Astrocyte of the cerebellum (primary cell): Measurements from ENCODE around the gene SMPD3.

ENCODE experiments used
- DNase-seq: peaks from one replicate; pipeline ENCODE4 v3.0.0-alpha.2; 2011; ENCODE audit warnings: low read depth
- H3K4me3 ChIP-seq: 2 replicates; pipeline ENCODE4 v1.5.1; 2011; ENCODE audit warnings: mild to moderate bottlenecking, low read depth, low read length, moderate library complexity
- in situ Hi-C: cut with HindIII; loops from 2 replicates; pipeline ENCODE4 v1.10.0; 2017; ENCODE audit warnings: low sequenced_read_pairs
- TF ChIP-seq, protein P1 (sequence below): IDR thresholded peaks from 2 replicates; pipeline ENCODE4 v1.5.1; 2012; ENCODE audit warnings: low read length, low read depth, moderate library complexity, mild to moderate bottlenecking; ENCODE audit errors: missing control alignments

Gene SMPD3

DNA sequence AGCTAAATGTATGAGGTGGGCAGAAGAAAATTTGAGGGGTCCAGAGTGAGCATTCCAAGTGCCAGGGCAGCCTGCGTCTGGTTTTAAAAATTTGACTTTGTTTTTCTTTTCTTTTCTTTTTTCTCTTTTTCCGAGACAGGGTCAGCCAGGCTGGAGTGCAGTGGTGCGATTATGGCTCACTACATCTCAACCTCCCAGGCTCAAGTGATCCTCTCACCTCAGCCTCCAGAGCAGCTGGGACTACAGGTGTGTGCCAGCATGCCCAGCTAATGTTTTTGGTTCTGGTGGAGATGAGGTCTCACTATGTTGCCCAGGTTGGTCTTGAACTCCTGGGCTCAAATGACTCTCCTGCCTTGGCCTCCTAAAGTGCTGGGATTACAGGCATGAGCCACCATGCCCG, 15.6 kb downstream of the SMPD3 start:
- no peak for DNase-seq
- in situ Hi-C loops = no loop called here
- TF ChIP-seq, protein P1, sequence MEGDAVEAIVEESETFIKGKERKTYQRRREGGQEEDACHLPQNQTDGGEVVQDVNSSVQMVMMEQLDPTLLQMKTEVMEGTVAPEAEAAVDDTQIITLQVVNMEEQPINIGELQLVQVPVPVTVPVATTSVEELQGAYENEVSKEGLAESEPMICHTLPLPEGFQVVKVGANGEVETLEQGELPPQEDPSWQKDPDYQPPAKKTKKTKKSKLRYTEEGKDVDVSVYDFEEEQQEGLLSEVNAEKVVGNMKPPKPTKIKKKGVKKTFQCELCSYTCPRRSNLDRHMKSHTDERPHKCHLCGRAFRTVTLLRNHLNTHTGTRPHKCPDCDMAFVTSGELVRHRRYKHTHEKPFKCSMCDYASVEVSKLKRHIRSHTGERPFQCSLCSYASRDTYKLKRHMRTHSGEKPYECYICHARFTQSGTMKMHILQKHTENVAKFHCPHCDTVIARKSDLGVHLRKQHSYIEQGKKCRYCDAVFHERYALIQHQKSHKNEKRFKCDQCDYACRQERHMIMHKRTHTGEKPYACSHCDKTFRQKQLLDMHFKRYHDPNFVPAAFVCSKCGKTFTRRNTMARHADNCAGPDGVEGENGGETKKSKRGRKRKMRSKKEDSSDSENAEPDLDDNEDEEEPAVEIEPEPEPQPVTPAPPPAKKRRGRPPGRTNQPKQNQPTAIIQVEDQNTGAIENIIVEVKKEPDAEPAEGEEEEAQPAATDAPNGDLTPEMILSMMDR = no peak
- no peak overlapping the region for H3K4me3 ChIP-seq

DNA sequence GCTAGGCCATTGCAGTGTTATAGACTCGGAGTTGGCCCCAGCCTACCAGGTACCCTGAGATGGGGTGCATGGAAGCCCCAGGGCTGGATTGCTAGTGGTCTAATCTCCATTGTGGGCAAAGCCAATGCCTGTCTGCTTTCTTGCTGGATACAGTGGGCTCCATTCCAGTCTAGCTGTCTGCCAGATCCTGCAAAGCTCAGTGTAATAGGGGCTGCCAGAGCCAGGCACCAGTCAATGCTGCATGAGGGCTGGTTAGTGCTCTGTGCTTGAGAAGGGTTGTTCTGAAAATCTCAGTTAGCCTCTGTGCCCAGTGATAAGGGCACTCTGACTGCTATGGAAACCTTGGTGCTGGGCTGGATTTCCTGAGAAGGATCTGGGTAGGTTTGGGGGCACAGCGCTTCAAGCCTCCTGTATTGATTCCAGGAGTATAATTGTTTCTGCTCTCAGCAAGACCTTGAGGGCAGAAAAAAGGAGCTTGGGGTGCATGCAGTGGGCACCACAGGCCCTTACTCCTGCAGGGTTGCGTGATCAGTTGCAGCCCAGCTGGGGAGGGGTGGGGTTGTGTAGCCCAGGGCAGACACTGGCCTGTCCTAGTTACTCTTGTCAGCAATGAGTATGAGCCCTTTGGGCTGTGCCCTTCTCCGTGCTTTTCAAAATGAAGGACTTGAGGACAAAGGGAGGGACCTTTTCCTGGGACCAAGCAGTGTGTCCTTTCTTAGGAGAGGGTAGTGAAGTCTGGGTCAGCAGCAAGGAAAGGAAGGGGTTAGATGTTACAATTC, 19.0 kb downstream of the SMPD3 start:
- no peak for DNase-seq
- TF ChIP-seq, protein P1 = no peak
- in situ Hi-C loops = no loop called here

DNA sequence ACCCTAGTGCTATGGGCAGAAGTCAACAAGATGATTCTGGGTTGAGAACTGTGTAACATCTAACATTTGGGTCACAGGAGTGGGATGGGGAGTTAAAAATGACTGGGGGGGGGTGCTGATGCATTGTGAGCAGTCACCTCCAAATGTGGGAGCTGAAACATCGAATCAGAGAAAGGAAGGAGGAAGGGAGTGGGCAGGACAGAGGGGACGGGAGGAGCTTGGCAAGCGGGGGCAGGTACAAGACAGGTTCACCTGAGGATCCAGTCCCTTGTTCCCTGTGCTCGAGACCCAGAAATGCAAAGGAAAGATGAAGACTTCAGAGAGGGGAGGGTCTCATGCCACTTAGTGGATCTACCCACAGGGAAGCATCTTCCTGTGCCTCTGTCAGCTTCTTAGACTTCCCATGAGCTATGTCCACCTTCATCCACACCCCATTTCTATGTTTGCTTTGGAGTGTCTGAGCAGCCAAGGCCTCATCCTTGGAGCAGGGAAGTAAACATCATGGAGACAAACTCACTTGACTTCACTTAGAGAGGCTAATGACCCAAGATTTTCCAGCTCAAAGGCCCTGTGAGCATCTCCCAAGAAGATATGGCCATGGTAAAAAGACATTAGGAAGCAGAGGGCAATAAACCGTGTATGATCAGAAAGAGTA, 20.5 kb downstream of the SMPD3 start:
- H3K4me3 ChIP-seq = no peak overlapping the region
- in situ Hi-C loops = no loop called here
- no peak for DNase-seq
- TF ChIP-seq, protein P1 = no peak

More for the DNA sequence above, 19.0 kb downstream of the SMPD3 start:
- no peak overlapping the region for H3K4me3 ChIP-seq

DNA sequence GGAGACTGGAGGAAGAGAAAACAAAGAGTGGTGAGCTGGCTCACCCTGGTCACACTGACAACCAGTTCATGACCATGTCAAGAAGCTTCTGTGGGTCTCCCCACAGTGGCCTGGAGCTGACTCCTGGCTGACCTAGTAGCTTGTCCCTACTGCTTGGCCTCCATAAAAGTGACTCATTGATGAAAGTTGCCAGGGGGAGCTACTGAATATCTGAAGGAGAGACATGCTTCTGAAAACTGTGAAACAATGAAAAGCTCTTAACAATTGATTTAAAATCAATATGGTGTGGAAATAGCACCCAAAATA, 22.0 kb downstream of the SMPD3 start:
- no peak overlapping the region for H3K4me3 ChIP-seq
- DNase-seq = no peak
- TF ChIP-seq, protein P1 = no peak
- in situ Hi-C loops = no loop called here

DNA sequence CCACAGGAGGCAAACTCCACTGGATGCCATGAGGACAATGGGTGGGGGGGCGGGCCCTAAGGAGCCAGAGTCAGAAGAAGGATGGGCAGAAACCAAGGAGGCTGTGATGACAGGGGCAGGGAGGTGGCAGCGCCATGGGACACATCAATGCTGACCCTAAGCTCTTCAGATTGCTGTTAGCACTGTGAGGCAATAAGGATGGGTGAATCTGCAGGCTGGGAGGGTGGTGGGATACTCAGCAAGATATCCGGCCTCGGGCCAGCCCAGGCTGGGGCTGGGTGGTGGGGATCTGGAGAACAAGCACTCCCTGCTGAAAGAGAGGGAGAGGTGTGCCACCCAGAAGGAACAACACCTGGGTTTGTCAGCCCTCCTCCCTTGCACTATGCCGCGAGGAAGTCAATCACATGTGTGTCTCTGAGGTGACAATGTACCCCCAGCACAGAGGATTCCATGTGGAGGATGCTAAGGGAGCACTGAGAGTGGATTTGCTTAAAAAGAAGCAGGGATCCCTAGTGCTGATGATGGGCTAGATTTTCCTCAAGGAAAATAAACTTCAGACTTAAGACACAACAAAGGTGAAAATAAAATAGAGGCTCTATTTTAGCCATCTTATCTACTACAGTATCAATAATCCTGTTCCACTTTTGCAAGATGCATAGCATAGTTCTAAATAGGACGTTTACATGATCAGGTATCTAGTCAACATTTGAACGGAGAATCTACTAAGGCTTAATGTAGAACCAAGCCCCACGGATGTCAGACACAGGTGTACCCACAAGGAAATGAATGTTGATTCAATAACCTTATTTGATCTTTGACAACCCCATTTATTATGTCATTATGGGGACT, 22.6 kb downstream of the SMPD3 start:
- DNase-seq = no peak
- TF ChIP-seq, protein P1 = no peak
- in situ Hi-C loops = no loop called here
- H3K4me3 ChIP-seq = no peak overlapping the region

DNA sequence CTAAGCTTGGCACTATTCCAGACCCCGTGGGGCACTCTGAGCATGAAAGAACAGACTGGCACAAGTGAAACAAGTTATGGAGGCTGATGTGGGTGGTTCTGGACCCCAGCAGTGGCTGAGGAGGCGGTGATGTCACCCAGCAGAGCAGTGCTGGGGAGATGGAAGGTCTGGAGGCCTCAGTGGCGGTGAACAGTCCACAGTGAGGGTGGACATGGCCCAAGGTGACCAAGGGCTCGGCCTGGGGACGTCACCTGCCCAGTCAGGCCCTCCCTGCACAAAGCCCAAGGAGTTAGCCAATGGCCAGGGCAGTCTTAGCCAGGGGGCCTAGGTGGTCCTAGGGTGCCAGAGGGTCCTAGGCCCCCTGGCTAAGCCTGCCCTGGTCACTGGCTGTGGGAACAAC, 24.5 kb downstream of the SMPD3 start:
- TF ChIP-seq, protein P1 = no peak
- no peak overlapping the region for H3K4me3 ChIP-seq
- in situ Hi-C loops = loop anchor here (5.0 kb wide), 2 partner anchors 41 to 64 kb away; no protein-coding TSS in a partner anchor
- no peak for DNase-seq
